Measurements from ENCODE around the gene LMO3. TPM values are rescaled to one million over a fixed set of nuclear protein-coding genes. Genes with fewer than 3 reads are reported as not detected.

The LMO3 gene
- total and polyA plus RNA-seq, 2 of the 4 experiments (the other 2 are of a cell fraction), result 0.54 to 0.84 TPM

DNA sequence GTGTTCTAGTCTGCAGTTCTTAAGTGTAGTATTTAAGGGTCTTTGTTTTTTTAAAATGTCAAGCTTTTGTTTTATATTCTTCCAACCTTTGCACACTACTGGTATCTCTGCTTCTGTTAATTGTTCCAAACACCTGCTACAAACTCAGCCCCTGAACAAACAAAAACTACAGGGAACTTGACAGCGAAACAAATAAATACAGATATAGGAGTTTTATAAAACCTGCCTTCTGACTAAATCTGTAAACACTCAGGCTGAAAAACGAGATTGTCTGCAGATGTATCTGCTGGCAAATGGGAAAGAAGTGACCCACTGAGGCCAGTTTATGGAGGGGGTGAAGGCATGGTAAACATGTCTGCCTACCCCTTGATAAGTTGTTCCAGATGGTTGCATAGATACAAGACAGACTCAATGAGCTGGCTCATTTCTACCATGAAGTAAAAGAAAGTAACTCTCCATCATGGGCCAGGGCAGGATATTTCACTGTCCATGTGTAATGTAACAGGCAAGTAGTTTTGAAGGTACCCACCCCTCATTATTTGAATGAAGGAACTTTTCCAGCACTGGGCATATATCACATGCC is 75.6 kb downstream of the LMO3 start:
- Histone ChIP-seq H4K20me1 (ENCODE audit: insufficient read depth, low read length) (no peaks in the 10 kb centered on the region), H3K23ac (ENCODE audit: low read depth, low read length) (no peak overlapping the region), H2AK5ac (ENCODE audit: low read depth, low read length) (no peak overlapping the region), H3K4me2 (ENCODE audit: low read depth, low read length) (no peak overlapping the region), H3K27me3 (ENCODE audit: control insufficient read depth, insufficient read depth, low read length) (no peaks in the 10 kb centered on the region), H3K56ac (ENCODE audit: extremely low read depth, insufficient read depth, low read length) (no peak overlapping the region), H3K9me1 (ENCODE audit: insufficient read depth, low read length) (no peaks in the 10 kb centered on the region), H4K8ac (ENCODE audit: low read depth in 2 of 2, low read length in 2 of 2) (no peak overlapping the region), H2AFZ (replicated peaks; ENCODE audit: low read length, poor library complexity) (no peak overlapping the region), H3K36me3 (ENCODE audit: control insufficient read depth, insufficient read depth, low read length) (no peaks in the 10 kb centered on the region), H2BK15ac (ENCODE audit: low read depth, low read length) (no peak overlapping the region), H2AK9ac (replicated peaks; ENCODE audit: low read depth, low read length, poor library complexity) (no peak overlapping the region), H2BK20ac (ENCODE audit: low read depth, low read length) (no peak overlapping the region), H3K9ac (ENCODE audit: low read depth, low read length) (no peak overlapping the region), H3K4me3 (ENCODE audit: insufficient read depth, low read depth, low read length) (no peak overlapping the region), H4K91ac (ENCODE audit: insufficient read depth, low read depth, low read length) (no peak overlapping the region), H3K14ac (replicated peaks; ENCODE audit: low read depth, low read length) (no peak overlapping the region), H3K27ac (ENCODE audit: insufficient read depth, low read length) (no peak overlapping the region), H2BK5ac (ENCODE audit: low read depth, low read length, poor library complexity, severe bottlenecking) (no peak overlapping the region), H3K4me1 (ENCODE audit: control insufficient read depth, insufficient read depth, low read length) (peaks cover 2% of the 10 kb centered on the region; the same call in 1 of the 2 replicates), H4K5ac (ENCODE audit: low read depth, low read length) (no peak overlapping the region), H3K4ac (ENCODE audit: low read depth, low read length) (no peak overlapping the region), H2BK120ac (ENCODE audit: low read depth, low read length) (no peak overlapping the region), H3K9me3 (ENCODE audit: control insufficient read depth, insufficient read depth, low read length) (no peaks in the 10 kb centered on the region), H3K79me1 (ENCODE audit: low read depth in 1 of 2, low read length in 2 of 2) (no peaks in the 10 kb centered on the region), H3K18ac (ENCODE audit: low read depth, low read length) (no peak overlapping the region)
- ChIA-PET POLR2A (ENCODE audit: unreplicated experiment) (no interaction called here), CTCF (no interaction called here)
- TF ChIP-seq POLR2A (IDR thresholded peaks at IDR 0.05; ENCODE audit: low read depth, low read length), result no peak
- no peak for TF ChIP-seq RCOR1 (IDR thresholded peaks at IDR 0.05; ENCODE audit: insufficient replicate concordance, low read length)
- TF ChIP-seq RFX5 (IDR thresholded peaks at IDR 0.05; ENCODE audit: low read depth, low read length), result no peak
- no peak for TF ChIP-seq CTCF (conservative IDR thresholded peaks at IDR 0.05; ENCODE audit: low read depth, low read length)
- no peak for TF ChIP-seq RAD21 (IDR thresholded peaks at IDR 0.05; ENCODE audit: low read length)
- no peak for TF ChIP-seq FOS (IDR thresholded peaks at IDR 0.05; ENCODE audit: low read depth, low read length)
- ATAC-seq (ENCODE audit: low read depth), result no peak
- in situ Hi-C loops (cut with MboI; ENCODE audit: low sequenced_read_pairs), result no loop called here
- dilution Hi-C loops (cut with HindIII; ENCODE audit: low sequenced_read_pairs, unreplicated experiment), result no loop called here
- no peak for DNase-seq
- no CpG with 5 or more reads among the region's 2 CpGs for WGBS, 2 experiments (ENCODE audit: extremely low coverage in 2 of 2, insufficient read length in 1 of 2)
- BruUV-seq (replicated peaks), result no TSS peak
- intact Hi-C loops (cut with micrococcal nuclease), result no loop called here
